SU-DHL-6 (cell line): ENCODE data around the gene CMTM8.

Source experiments
- H2AFZ ChIP-seq: fragments of 200-600 bp; sonication (generic); 2 replicates; pipeline ENCODE4 v1.6.1; 2014; ENCODE audit warnings: low read depth, mild to moderate bottlenecking, moderate library complexity, mixed read lengths, antibody characterized with exemption, low read length; ENCODE audit not compliant: severe bottlenecking
- H3F3A ChIP-seq: fragments of 200-600 bp; shearing (Covaris generic); 2 replicates; pipeline ENCODE4 v1.6.0; 2016; ENCODE audit warnings: antibody characterized with exemption, mild to moderate bottlenecking; ENCODE audit not compliant: insufficient read depth
- H3K27ac ChIP-seq: fragments of 200-600 bp; sonication (generic); 2 replicates; pipeline ENCODE4 v1.5.1; 2016; ENCODE audit warnings: low read depth, mild to moderate bottlenecking, low read length, moderate library complexity, mixed read lengths
- H3K27me3 ChIP-seq: fragments of 200-600 bp; sonication (generic), shearing (Covaris generic); 2 replicates; pipeline ENCODE4 v1.6.0; 2014; ENCODE audit warnings: mild to moderate bottlenecking, low read length
- H3K36me3 ChIP-seq: fragments of 200-600 bp; sonication (generic); 2 replicates; pipeline ENCODE4 v1.6.1; 2014; ENCODE audit warnings: mild to moderate bottlenecking, low read length, mixed read lengths
- H3K4me2 ChIP-seq: fragments of 300-600, 200-600 bp; shearing (Covaris generic), sonication (generic); 2 replicates; pipeline ENCODE4 v1.6.0; 2014; ENCODE audit warnings: low read length, low read depth, mild to moderate bottlenecking; ENCODE audit not compliant: poor library complexity, severe bottlenecking
- H3K4me3 ChIP-seq: fragments of 200-600 bp; sonication (generic); 2 replicates; pipeline ENCODE4 v1.5.1; 2014; ENCODE audit warnings: antibody characterized with exemption, low read length, mild to moderate bottlenecking, mixed read lengths; ENCODE audit not compliant: insufficient read depth, poor library complexity, severe bottlenecking
- H3K79me2 ChIP-seq: fragments of 200-600 bp; sonication (generic); 2 replicates; pipeline ENCODE4 v1.6.1; 2014; ENCODE audit warnings: mild to moderate bottlenecking, low read length, moderate library complexity; ENCODE audit not compliant: insufficient read depth
- H3K9ac ChIP-seq: fragments of 200-600 bp; sonication (generic); 2 replicates; pipeline ENCODE4 v1.7.0; 2014; ENCODE audit warnings: mild to moderate bottlenecking, low read length
- H3K9me2 ChIP-seq: fragments of 200-600 bp; sonication (generic); replicated peaks from 2 replicates; pipeline ENCODE4 v1.6.1; 2014; ENCODE audit warnings: low read length; ENCODE audit not compliant: insufficient read depth
- H3K9me3 ChIP-seq: fragments of 200-600 bp; sonication (generic); 2 replicates; pipeline ENCODE4 v1.6.1; 2014; ENCODE audit warnings: low read length, mixed read lengths; ENCODE audit not compliant: insufficient read depth
- H4K20me1 ChIP-seq: fragments of 200-600 bp; sonication (generic); 2 replicates; pipeline ENCODE4 v1.6.1; 2014; ENCODE audit warnings: low read depth, mild to moderate bottlenecking, antibody characterized with exemption, low read length, moderate library complexity, mixed read lengths
- EZH2phosphoT487 ChIP-seq: fragments of 200-600 bp; sonication (generic), shearing (Covaris generic); conservative IDR thresholded peaks from 2 replicates; pipeline ENCODE4 v1.6.1; 2018; ENCODE audit warnings: mild to moderate bottlenecking, antibody characterized with exemption, low read length, moderate library complexity, mixed read lengths
- TF ChIP-seq, protein P1 (sequence below): fragments of 200-600 bp; sonication (generic); IDR thresholded peaks from one replicate; pipeline ENCODE4 v1.5.1; 2017; ENCODE audit warnings: antibody characterized with exemption, mild to moderate bottlenecking, low read length, moderate library complexity; ENCODE audit not compliant: insufficient read depth, poor library complexity, severe bottlenecking

Gene CMTM8

DNA sequence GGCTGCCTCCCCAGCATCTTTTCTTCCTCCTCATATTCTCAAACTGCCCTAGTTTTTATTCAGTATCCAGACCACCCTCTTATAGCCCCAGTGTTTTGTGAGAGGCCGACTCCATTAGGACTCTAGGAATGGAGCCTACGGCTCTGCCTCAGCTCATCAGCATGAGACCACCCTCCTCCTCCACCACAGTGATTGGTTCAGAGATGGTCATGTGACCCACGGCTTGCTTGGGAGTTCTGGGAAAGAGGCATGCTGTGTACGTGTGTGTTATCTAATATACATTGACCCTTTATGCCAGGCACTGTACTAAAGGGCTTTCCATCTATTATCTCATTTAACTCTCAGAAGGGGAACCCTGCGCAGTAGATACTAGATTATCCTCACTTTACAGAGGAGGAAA lies 135.4 kb downstream of the CMTM8 start:
- H3K9me3 ChIP-seq: no peaks in the 10 kb centered on the region
- no peaks in the 10 kb centered on the region for H3K27me3 ChIP-seq
- no peaks in the 10 kb centered on the region for H3F3A ChIP-seq
- no peaks in the 10 kb centered on the region for H3K36me3 ChIP-seq
- H3K27ac ChIP-seq: no peak overlapping the region
- H2AFZ ChIP-seq: no peak overlapping the region
- no peak overlapping the region for H3K4me2 ChIP-seq
- H3K79me2 ChIP-seq: no peaks in the 10 kb centered on the region
- H3K9ac ChIP-seq: no peak overlapping the region
- no peak overlapping the region for H3K4me3 ChIP-seq
- H3K9me2 ChIP-seq: no peaks in the 10 kb centered on the region
- no peaks in the 10 kb centered on the region for H4K20me1 ChIP-seq
- no peak for TF ChIP-seq EZH2phosphoT487
- TF ChIP-seq, protein P1, sequence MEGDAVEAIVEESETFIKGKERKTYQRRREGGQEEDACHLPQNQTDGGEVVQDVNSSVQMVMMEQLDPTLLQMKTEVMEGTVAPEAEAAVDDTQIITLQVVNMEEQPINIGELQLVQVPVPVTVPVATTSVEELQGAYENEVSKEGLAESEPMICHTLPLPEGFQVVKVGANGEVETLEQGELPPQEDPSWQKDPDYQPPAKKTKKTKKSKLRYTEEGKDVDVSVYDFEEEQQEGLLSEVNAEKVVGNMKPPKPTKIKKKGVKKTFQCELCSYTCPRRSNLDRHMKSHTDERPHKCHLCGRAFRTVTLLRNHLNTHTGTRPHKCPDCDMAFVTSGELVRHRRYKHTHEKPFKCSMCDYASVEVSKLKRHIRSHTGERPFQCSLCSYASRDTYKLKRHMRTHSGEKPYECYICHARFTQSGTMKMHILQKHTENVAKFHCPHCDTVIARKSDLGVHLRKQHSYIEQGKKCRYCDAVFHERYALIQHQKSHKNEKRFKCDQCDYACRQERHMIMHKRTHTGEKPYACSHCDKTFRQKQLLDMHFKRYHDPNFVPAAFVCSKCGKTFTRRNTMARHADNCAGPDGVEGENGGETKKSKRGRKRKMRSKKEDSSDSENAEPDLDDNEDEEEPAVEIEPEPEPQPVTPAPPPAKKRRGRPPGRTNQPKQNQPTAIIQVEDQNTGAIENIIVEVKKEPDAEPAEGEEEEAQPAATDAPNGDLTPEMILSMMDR: no peak

GRCh38 chr3:32374788-32375595 lies 136.5 kb downstream of the CMTM8 start:
- Histone ChIP-seq H3K9ac (no peak overlapping the region), H4K20me1 (no peaks in the 10 kb centered on the region), H3K79me2 (no peaks in the 10 kb centered on the region), H3K27ac (no peak overlapping the region), H3K9me2 (no peaks in the 10 kb centered on the region), H3F3A (no peaks in the 10 kb centered on the region), H3K27me3 (no peaks in the 10 kb centered on the region), H3K9me3 (no peaks in the 10 kb centered on the region), H3K4me3 (no peak overlapping the region), H2AFZ (no peak overlapping the region), H3K4me2 (no peak overlapping the region), H3K36me3 (no peaks in the 10 kb centered on the region)
- TF ChIP-seq EZH2phosphoT487: no peak
- TF ChIP-seq, protein P1: peak; percentile 72

DNA sequence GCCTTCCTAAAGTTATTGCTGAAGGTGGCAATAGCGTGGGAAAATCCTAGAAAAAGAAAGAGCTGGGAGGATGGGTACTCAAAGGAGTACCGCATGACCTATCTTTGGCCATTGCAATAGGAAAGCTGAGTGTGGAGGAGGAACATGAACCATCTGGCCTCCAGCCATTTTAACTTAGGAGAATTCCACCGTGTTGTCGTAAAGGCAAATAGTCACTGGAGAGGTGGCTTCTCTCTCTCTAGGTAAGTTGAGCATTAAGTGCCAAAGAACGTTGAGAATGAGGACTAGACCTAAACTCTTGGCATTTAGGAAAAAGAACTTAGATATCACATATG lies 137.1 kb downstream of the CMTM8 start:
- H3K79me2 ChIP-seq: no peaks in the 10 kb centered on the region
- H3K9me3 ChIP-seq: no peaks in the 10 kb centered on the region
- H2AFZ ChIP-seq: no peak overlapping the region
- no peaks in the 10 kb centered on the region for H3F3A ChIP-seq
- H3K4me3 ChIP-seq: no peak overlapping the region
- no peak for TF ChIP-seq EZH2phosphoT487
- TF ChIP-seq, protein P1: no peak
- no peaks in the 10 kb centered on the region for H3K27me3 ChIP-seq
- H4K20me1 ChIP-seq: no peaks in the 10 kb centered on the region
- H3K36me3 ChIP-seq: no peaks in the 10 kb centered on the region
- H3K9me2 ChIP-seq: no peaks in the 10 kb centered on the region
- no peak overlapping the region for H3K9ac ChIP-seq
- H3K27ac ChIP-seq: no peak overlapping the region
- H3K4me2 ChIP-seq: no peak overlapping the region
